ENCODE results near the gene ZBTB20. TPM values are rescaled to one million over a fixed set of nuclear protein-coding genes. Genes with fewer than 3 reads are reported as not detected.

Gene ZBTB20
- total RNA-seq, 1 donor from 2014 or later: 66.4 TPM

DNA sequence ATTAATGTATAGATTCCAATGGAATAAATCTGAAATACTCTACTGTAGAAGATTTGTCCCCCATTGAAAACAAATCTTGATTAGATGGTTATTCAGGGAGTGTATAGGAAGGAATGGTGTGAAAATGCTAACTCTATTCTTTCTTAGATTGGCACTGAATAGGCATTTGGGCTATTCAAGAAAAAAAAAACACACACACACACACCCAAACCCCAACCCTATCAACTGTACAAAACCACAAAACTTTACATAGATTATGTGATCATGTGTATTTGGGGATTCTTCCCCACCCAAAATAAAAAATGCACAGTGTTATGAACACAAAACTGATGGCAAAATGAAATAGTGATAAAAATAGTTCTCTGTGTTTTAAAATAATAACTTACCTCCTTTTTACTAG, 791.4 kb downstream of the ZBTB20 start:
- ATAC-seq (no peak), DNase-seq (no peak)
- TF ChIP-seq, protein P1, sequence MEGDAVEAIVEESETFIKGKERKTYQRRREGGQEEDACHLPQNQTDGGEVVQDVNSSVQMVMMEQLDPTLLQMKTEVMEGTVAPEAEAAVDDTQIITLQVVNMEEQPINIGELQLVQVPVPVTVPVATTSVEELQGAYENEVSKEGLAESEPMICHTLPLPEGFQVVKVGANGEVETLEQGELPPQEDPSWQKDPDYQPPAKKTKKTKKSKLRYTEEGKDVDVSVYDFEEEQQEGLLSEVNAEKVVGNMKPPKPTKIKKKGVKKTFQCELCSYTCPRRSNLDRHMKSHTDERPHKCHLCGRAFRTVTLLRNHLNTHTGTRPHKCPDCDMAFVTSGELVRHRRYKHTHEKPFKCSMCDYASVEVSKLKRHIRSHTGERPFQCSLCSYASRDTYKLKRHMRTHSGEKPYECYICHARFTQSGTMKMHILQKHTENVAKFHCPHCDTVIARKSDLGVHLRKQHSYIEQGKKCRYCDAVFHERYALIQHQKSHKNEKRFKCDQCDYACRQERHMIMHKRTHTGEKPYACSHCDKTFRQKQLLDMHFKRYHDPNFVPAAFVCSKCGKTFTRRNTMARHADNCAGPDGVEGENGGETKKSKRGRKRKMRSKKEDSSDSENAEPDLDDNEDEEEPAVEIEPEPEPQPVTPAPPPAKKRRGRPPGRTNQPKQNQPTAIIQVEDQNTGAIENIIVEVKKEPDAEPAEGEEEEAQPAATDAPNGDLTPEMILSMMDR (IDR thresholded peaks at IDR 0.05): no peak
- Histone ChIP-seq H3K27ac (no peak overlapping the region), H3K9me3 (no peaks in the 10 kb centered on the region), H3K4me1 (no peaks in the 10 kb centered on the region), H3K27me3 (ENCODE audit: low read depth) (no peaks in the 10 kb centered on the region), H3K4me3 (no peak overlapping the region), H3K36me3 (peaks cover 11% of the 10 kb centered on the region)
- intact Hi-C loops (cut with DNase I): no loop called here

DNA sequence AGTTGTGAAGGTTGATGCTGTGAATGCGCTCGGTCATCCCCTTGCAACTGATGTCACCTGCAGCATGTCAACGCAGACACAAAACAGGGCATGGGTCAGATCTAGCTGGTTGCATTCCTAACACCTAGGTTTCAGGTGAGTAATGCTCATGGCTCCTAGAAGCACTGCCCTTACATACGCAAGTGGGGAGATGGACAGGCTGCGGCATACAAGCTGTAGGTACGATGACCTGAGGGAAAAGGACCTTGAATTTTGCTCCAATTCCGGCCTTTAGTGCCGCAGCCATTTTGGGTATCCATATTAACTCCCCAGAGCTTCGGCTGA, 795.3 kb downstream of the ZBTB20 start:
- Histone ChIP-seq H3K4me1 (no peaks in the 10 kb centered on the region), H3K27ac (no peak overlapping the region), H3K4me3 (no peak overlapping the region), H3K36me3 (peaks cover 34% of the 10 kb centered on the region), H3K27me3 (ENCODE audit: low read depth) (no peaks in the 10 kb centered on the region), H3K9me3 (no peaks in the 10 kb centered on the region)
- ATAC-seq (no peak), DNase-seq (no peak)
- intact Hi-C loops (cut with DNase I): no loop called here
- TF ChIP-seq, protein P1 (IDR thresholded peaks at IDR 0.05): no peak

DNA sequence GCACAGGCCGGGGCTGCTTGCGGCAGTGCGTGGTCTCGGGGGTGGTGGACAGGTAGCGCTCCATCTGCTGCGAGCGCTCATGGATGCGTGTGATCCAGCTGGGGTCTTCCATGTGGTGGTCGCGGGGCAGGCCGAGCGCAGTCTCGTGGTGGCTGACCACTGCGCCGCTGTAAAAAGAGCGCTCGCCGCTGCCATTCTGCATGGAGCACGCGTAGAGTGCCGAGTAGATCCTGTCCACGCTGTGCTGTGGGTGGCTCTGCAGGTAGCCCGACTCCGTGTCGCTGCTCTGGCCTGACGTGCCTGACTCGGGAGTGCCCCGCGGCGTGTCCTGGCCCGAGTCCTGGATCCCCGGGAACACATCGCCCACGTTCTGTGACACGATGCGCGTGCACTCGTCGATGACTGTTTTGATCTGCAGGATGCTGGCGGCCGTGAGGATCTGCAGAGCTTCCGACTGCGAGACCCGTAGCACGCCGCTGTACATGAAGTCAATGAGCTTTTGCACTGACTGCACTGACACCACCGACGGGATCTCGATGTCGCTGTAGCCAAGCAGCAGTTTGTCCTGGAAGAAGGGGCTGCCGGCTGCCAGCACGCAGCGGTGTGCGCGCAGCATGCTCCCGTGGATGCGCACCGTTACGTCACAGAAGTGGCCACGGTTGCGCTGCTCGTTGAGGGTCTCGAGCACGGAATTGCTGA, 795.8 kb downstream of the ZBTB20 start:
- Histone ChIP-seq H3K9me3 (no peaks in the 10 kb centered on the region), H3K27me3 (ENCODE audit: low read depth) (no peaks in the 10 kb centered on the region), H3K27ac (no peak overlapping the region), H3K4me1 (no peaks in the 10 kb centered on the region), H3K36me3 (peaks cover 34% of the 10 kb centered on the region), H3K4me3 (no peak overlapping the region)
- TF ChIP-seq, protein P1 (IDR thresholded peaks at IDR 0.05): no peak
- ATAC-seq (peak in 1 of 2 donors; percentile 29), DNase-seq (no peak)
- intact Hi-C loops (cut with DNase I): no loop called here

DNA sequence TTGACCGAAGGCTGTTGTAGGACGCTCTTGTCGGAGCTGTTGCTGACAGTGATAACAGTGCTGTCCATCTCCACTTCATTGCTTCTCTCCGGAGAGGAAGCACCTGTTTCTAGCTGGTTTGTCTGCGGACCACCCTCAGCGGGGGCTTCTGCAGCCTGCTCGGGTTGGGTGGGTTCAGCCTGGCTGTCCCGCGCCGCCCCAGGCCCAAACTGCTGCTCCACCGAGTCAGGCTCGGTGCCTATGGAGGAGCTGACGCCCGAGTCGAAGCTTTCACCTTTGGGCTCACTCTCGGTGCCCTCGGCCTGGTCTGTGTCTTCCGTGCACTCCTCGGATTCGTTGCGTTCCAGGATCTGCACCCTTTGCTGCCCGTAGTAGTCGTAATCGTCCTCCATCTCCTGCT, 796.4 kb downstream of the ZBTB20 start:
- ATAC-seq: no peak
- no peaks in the 10 kb centered on the region for H3K27me3 ChIP-seq (ENCODE audit: low read depth)
- H3K36me3 ChIP-seq: peaks cover 34% of the 10 kb centered on the region
- H3K4me3 ChIP-seq: no peak overlapping the region
- H3K9me3 ChIP-seq: no peaks in the 10 kb centered on the region
- H3K27ac ChIP-seq: no peak overlapping the region
- TF ChIP-seq, protein P1 (IDR thresholded peaks at IDR 0.05): no peak
- no peak for DNase-seq
- H3K4me1 ChIP-seq: no peaks in the 10 kb centered on the region
- intact Hi-C loops (cut with DNase I): no loop called here

DNA sequence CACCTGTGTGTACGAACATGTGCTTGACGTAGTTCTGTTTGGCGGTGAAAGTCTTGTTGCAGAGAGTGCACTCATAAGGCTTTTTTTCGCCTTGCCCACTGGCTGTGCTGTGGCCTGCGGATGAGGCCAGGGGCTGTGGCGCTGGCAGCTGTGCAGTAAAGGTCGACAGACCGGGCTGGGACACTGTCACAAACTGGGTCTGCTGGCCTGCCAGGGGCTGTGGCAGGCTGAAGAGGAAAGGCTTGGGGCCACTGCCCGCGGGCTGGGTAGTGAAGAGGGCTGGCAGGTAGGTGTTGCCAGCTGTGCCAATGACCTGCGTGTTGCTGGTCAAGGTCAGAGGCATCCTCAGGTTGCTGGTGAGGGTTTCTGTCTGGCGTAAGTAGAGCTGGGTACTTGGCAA, 796.8 kb downstream of the ZBTB20 start:
- ATAC-seq: no peak
- no peaks in the 10 kb centered on the region for H3K4me1 ChIP-seq
- no peaks in the 10 kb centered on the region for H3K9me3 ChIP-seq
- no peak for DNase-seq
- intact Hi-C loops (cut with DNase I): no loop called here
- H3K4me3 ChIP-seq: no peak overlapping the region
- H3K27me3 ChIP-seq (ENCODE audit: low read depth): no peaks in the 10 kb centered on the region
- TF ChIP-seq, protein P1 (IDR thresholded peaks at IDR 0.05): no peak
- H3K27ac ChIP-seq: no peak overlapping the region
- H3K36me3 ChIP-seq: peaks cover 38% of the 10 kb centered on the region
